GM18909 (cell line): ENCODE results near the gene NT5E.
"Not testable (repeated sequence)": the region's sequence is repeated elsewhere in the genome, so short reads cannot be mapped to it uniquely, and the experiment has no call there.

ENCODE experiments used
- ATAC-seq: cut with Tn5 transposase; IDR thresholded peaks from one replicate; pipeline ENCODE4 v1.9.1; 2021; ENCODE audit warnings: mild to moderate bottlenecking; ENCODE audit not compliant: unreplicated experiment, poor library complexity

Gene NT5E

GRCh38 chr6:85449818-85450759, at the start of gene NT5E:
Gene NT5E (plus strand): TSS chr6:85450083. CDS start chr6:85450140, 57 bp downstream.
- ATAC-seq = peak; percentile 87

- ATAC-seq = no peak
Observed at GRCh38 chr6:85400331-85400730, 49.6 kb upstream of the NT5E start.

GRCh38 chr6:85401186-85402021, 48.5 kb upstream of the NT5E start:
- no peak for ATAC-seq

- ATAC-seq = no peak
Observed at GRCh38 chr6:85402071-85402470, 47.8 kb upstream of the NT5E start.

- ATAC-seq = no peak
Observed at GRCh38 chr6:85402922-85403321, 47.0 kb upstream of the NT5E start.

GRCh38 chr6:85403331-85404015, 46.4 kb upstream of the NT5E start:
- no peak for ATAC-seq

GRCh38 chr6:85404016-85404563, 45.8 kb upstream of the NT5E start:
- not testable (repeated sequence) for ATAC-seq

- ATAC-seq = peak; percentile 5
Observed at GRCh38 chr6:85404564-85405174, 45.2 kb upstream of the NT5E start.

GRCh38 chr6:85405175-85405852, 44.6 kb upstream of the NT5E start:
- peak; percentile 85 for ATAC-seq

GRCh38 chr6:85405853-85406198, 44.1 kb upstream of the NT5E start:
- no peak for ATAC-seq

GRCh38 chr6:85406641-85407075, 43.2 kb upstream of the NT5E start:
- ATAC-seq = no peak

GRCh38 chr6:85408039-85408438, 41.8 kb upstream of the NT5E start:
- ATAC-seq = no peak

- ATAC-seq = no peak
Observed at GRCh38 chr6:85412911-85413430, 36.9 kb upstream of the NT5E start.

- ATAC-seq = no peak
Observed at GRCh38 chr6:85416049-85416448, 33.8 kb upstream of the NT5E start.

- ATAC-seq = no peak
Observed at GRCh38 chr6:85416766-85417165, 33.1 kb upstream of the NT5E start.

GRCh38 chr6:85417336-85417735, 32.5 kb upstream of the NT5E start:
- ATAC-seq = no peak

GRCh38 chr6:85418059-85418458, 31.8 kb upstream of the NT5E start:
- no peak for ATAC-seq

GRCh38 chr6:85419046-85419759, 30.7 kb upstream of the NT5E start:
- peak; percentile 75 for ATAC-seq
